ENCODE measurements around the gene ZNF236. TPM values are rescaled to one million over a fixed set of nuclear protein-coding genes. Genes with fewer than 3 reads are reported as not detected.

Gene ZNF236
- total and polyA plus RNA-seq, 2 donors (not counting 3 experiments of a cell fraction or from before 2014, with no cell fraction given): 4.5 to 14.7 TPM

- H2AFZ ChIP-seq (ENCODE audit: low read depth, low read length): no peak overlapping the region
- H3K4me3 ChIP-seq (replicated peaks in 1 of 3; ENCODE audit: insufficient read depth in 1 of 3, low read depth in 1 of 3, low read length in 3 of 3): no peak overlapping the region
- H3K27ac ChIP-seq (ENCODE audit: insufficient read depth, low read depth, low read length): no peak overlapping the region
- no peaks in the 10 kb centered on the region for H3K79me2 ChIP-seq (ENCODE audit: control insufficient read depth, insufficient read depth, low read length)
- dilution Hi-C loops (cut with MboI; ENCODE audit: extremely low pct_ligation_motif_present, low sequenced_read_pairs): no loop called here
- H3K4me2 ChIP-seq (ENCODE audit: insufficient read depth, low read length): no peak overlapping the region
- DNase-seq (ENCODE audit: low read depth, low spot score) (no peak), FAIRE-seq (no peak)
- ChIA-PET CTCF (interaction anchor here (1.1 kb wide), 1 partner anchor 34 kb away, joined by 4 read pairs; no protein-coding TSS in a partner anchor), POLR2A (no interaction called here)
- intact Hi-C loops (cut with micrococcal nuclease): loop anchor here (10.0 kb wide), 1 partner anchor 131 kb away; the partner anchor contains the start of gene ZNF236
- H3K9me3 ChIP-seq (replicated peaks; ENCODE audit: control insufficient read depth, insufficient read depth, low read length): no peaks in the 10 kb centered on the region
- H3K9me1 ChIP-seq (replicated peaks; ENCODE audit: control insufficient read depth, extremely low read depth, insufficient read depth, low read length): no peaks in the 10 kb centered on the region
- no peak overlapping the region for H3K9ac ChIP-seq (replicated peaks; ENCODE audit: extremely low read depth, insufficient read depth, low read length)
- H3K4me1 ChIP-seq (ENCODE audit: control insufficient read depth, extremely low read depth, insufficient read depth, low read length): peaks cover 18% of the 10 kb centered on the region
- no peaks in the 10 kb centered on the region for H4K20me1 ChIP-seq (replicated peaks; ENCODE audit: control insufficient read depth, extremely low read depth, insufficient read depth, low read length)
- BruUV-seq (replicated peaks): no TSS peak
- no peaks in the 10 kb centered on the region for H3K27me3 ChIP-seq (ENCODE audit: control insufficient read depth in 2 of 2, insufficient read depth in 2 of 2, low read length in 2 of 2)
- H3K36me3 ChIP-seq (ENCODE audit: control insufficient read depth in 2 of 2, extremely low read depth in 1 of 2, insufficient read depth in 2 of 2, low read length in 2 of 2): peaks cover 7 to 13% of the 10 kb centered on the region in 2 experiments
- TF ChIP-seq FOS (IDR thresholded peaks at IDR 0.05; ENCODE audit: borderline replicate concordance, insufficient read depth, low read length): no peak
- TF ChIP-seq EZH2 (IDR thresholded peaks at IDR 0.05; ENCODE audit: borderline replicate concordance, low read depth, low read length, severe bottlenecking): no peak
- TF ChIP-seq CTCF (IDR thresholded peaks at IDR 0.05; ENCODE audit: extremely low read depth in 1 of 2, insufficient read depth in 1 of 2, low read depth in 1 of 2, low read length in 2 of 2): no peak
- no peak for TF ChIP-seq JUN (IDR thresholded peaks at IDR 0.05; ENCODE audit: borderline replicate concordance, insufficient read depth, insufficient read length, low read depth)
- no peak for TF ChIP-seq MYC (IDR thresholded peaks at IDR 0.05; ENCODE audit: low read depth, low read length)
- no peak for TF ChIP-seq POLR2AphosphoS5 (IDR thresholded peaks at IDR 0.05; ENCODE audit: insufficient read depth, low read depth, low read length)
- TF ChIP-seq MAX (IDR thresholded peaks at IDR 0.05; ENCODE audit: insufficient read depth, insufficient read length): no peak
- TF ChIP-seq GATA2 (IDR thresholded peaks at IDR 0.05; ENCODE audit: insufficient read depth, insufficient read length, low read depth, low read length): no peak
- no peak for TF ChIP-seq POLR2A (IDR thresholded peaks at IDR 0.05; ENCODE audit: low read depth, low read length)
Observed at GRCh38 chr18:76955524-76956170, 133.3 kb downstream of the ZNF236 start.

Data from endothelial cell of umbilical vein (primary cell).